GM23338 (cell line): ENCODE data around the gene TICRR.

ENCODE experiments used
- CREB1 ChIP-seq: fragments of 250-450 bp; sonication (Bioruptor Pico); IDR thresholded peaks from 2 replicates; pipeline ENCODE4 v1.5.0; 2020; ENCODE audit warnings: low read depth, mild to moderate bottlenecking, moderate library complexity
- EZH2 ChIP-seq: fragments of 200-600 bp; sonication (generic); IDR thresholded peaks from one replicate; pipeline ENCODE4 v1.8.0; 2017; ENCODE audit warnings: antibody characterized with exemption, mild to moderate bottlenecking, low read depth; ENCODE audit not compliant: unreplicated experiment
- EZH2phosphoT487 ChIP-seq: fragments of 200-600 bp; sonication (generic); IDR thresholded peaks from one replicate; pipeline ENCODE4 v1.8.1; 2018; ENCODE audit warnings: antibody characterized with exemption; ENCODE audit not compliant: unreplicated experiment
- JUNB ChIP-seq: IDR thresholded peaks from one replicate; pipeline ENCODE4 v1.6.1; 2016; ENCODE audit warnings: antibody characterized with exemption; ENCODE audit not compliant: unreplicated experiment
- NANOG ChIP-seq: IDR thresholded peaks from 2 replicates; pipeline ENCODE4 v1.6.1; 2016; ENCODE audit warnings: antibody characterized with exemption, borderline replicate concordance
- POLR2AphosphoS5 ChIP-seq: IDR thresholded peaks from 2 replicates; pipeline ENCODE4 v1.6.1; 2016; ENCODE audit warnings: antibody characterized with exemption, low read depth
- REST ChIP-seq: IDR thresholded peaks from one replicate; pipeline ENCODE4 v1.6.1; 2018; ENCODE audit warnings: antibody characterized with exemption; ENCODE audit not compliant: unreplicated experiment
- ZNF114 ChIP-seq: fragments of 250-450 bp; sonication (Bioruptor Pico); IDR thresholded peaks from 2 replicates; pipeline ENCODE4 v1.5.0; 2020; ENCODE audit warnings: mild to moderate bottlenecking, moderate library complexity
- ZNF331 ChIP-seq: fragments of 250-450 bp; sonication (Bioruptor Pico); IDR thresholded peaks from 2 replicates; pipeline ENCODE4 v1.5.0; 2020; ENCODE audit warnings: low read depth, mild to moderate bottlenecking, moderate library complexity
- TF ChIP-seq, protein P1 (sequence below), 2 experiments: fragments of 200-600 bp in 1 of 2; sonication (generic) in 1 of 2; conservative IDR thresholded peaks; 2 replicates each; pipeline versions ENCODE4 v1.5.1 to v1.6.1; 2016 to 2017; ENCODE audit warnings: antibody characterized with exemption in 2 of 2, low read depth in 2 of 2, mild to moderate bottlenecking in 2 of 2, moderate library complexity in 1 of 2

GRCh38 chr15:89670971-89671560 is 95.8 kb downstream of the TICRR start:
- TF ChIP-seq, protein P1, sequence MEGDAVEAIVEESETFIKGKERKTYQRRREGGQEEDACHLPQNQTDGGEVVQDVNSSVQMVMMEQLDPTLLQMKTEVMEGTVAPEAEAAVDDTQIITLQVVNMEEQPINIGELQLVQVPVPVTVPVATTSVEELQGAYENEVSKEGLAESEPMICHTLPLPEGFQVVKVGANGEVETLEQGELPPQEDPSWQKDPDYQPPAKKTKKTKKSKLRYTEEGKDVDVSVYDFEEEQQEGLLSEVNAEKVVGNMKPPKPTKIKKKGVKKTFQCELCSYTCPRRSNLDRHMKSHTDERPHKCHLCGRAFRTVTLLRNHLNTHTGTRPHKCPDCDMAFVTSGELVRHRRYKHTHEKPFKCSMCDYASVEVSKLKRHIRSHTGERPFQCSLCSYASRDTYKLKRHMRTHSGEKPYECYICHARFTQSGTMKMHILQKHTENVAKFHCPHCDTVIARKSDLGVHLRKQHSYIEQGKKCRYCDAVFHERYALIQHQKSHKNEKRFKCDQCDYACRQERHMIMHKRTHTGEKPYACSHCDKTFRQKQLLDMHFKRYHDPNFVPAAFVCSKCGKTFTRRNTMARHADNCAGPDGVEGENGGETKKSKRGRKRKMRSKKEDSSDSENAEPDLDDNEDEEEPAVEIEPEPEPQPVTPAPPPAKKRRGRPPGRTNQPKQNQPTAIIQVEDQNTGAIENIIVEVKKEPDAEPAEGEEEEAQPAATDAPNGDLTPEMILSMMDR (conservative IDR thresholded peaks at IDR 0.05; ENCODE audit: low read depth in 2 of 2): no peak
- TF ChIP-seq JUNB (no peak), POLR2AphosphoS5 (no peak), EZH2 (no peak), EZH2phosphoT487 (no peak), REST (no peak), NANOG (no peak), ZNF331 (no peak), CREB1 (CRISPR knock-in tag) (no peak), ZNF114 (CRISPR knock-in tag) (no peak)
